Measurements from ENCODE around the gene ITGAV.

ITGAV gene

GRCh38 chr2:186641132-186641806 lies 51.4 kb downstream of the ITGAV start:
- no peak for DNase-seq
- in situ Hi-C loops (cut with MboI; ENCODE audit: low pct_unique_long_range_greater_than_20kb, low sequenced_read_pairs): loop anchor here (25.0 kb wide), 1 partner anchor 129 kb away; no protein-coding TSS in a partner anchor

GRCh38 chr2:186641807-186642321 lies 52.0 kb downstream of the ITGAV start:
- DNase-seq: peak; percentile 75
- in situ Hi-C loops (cut with MboI; ENCODE audit: low pct_unique_long_range_greater_than_20kb, low sequenced_read_pairs): loop anchor here (25.0 kb wide), 1 partner anchor 130 kb away; no protein-coding TSS in a partner anchor

GRCh38 chr2:186644791-186645190 lies 54.9 kb downstream of the ITGAV start:
- DNase-seq: no peak
- in situ Hi-C loops (cut with MboI; ENCODE audit: low pct_unique_long_range_greater_than_20kb, low sequenced_read_pairs): loop anchor here (25.0 kb wide), 1 partner anchor 132 kb away; no protein-coding TSS in a partner anchor

- no peak for DNase-seq
- in situ Hi-C loops (cut with MboI; ENCODE audit: low pct_unique_long_range_greater_than_20kb, low sequenced_read_pairs): loop anchor here (25.0 kb wide), 1 partner anchor 134 kb away; no protein-coding TSS in a partner anchor
Measured at GRCh38 chr2:186645999-186646398, 56.1 kb downstream of the ITGAV start.

GRCh38 chr2:186648130-186648529 lies 58.3 kb downstream of the ITGAV start:
- DNase-seq: no peak
- in situ Hi-C loops (cut with MboI; ENCODE audit: low pct_unique_long_range_greater_than_20kb, low sequenced_read_pairs): loop anchor here (25.0 kb wide), 1 partner anchor 136 kb away; no protein-coding TSS in a partner anchor

GRCh38 chr2:186653511-186653910 lies 63.7 kb downstream of the ITGAV start:
- no peak for DNase-seq
- in situ Hi-C loops (cut with MboI; ENCODE audit: low pct_unique_long_range_greater_than_20kb, low sequenced_read_pairs): no loop called here

- no peak for DNase-seq
- in situ Hi-C loops (cut with MboI; ENCODE audit: low pct_unique_long_range_greater_than_20kb, low sequenced_read_pairs): no loop called here
Measured at GRCh38 chr2:186659383-186659782, 69.5 kb downstream of the ITGAV start.

GRCh38 chr2:186664385-186665043 lies 74.7 kb downstream of the ITGAV start:
- no peak for DNase-seq
- in situ Hi-C loops (cut with MboI; ENCODE audit: low pct_unique_long_range_greater_than_20kb, low sequenced_read_pairs): no loop called here

- in situ Hi-C loops (cut with MboI; ENCODE audit: low pct_unique_long_range_greater_than_20kb, low sequenced_read_pairs): no loop called here
- no peak for DNase-seq
Measured at GRCh38 chr2:186669146-186669545, 79.3 kb downstream of the ITGAV start.

GRCh38 chr2:186670831-186671230 lies 81.0 kb downstream of the ITGAV start:
- DNase-seq: no peak
- in situ Hi-C loops (cut with MboI; ENCODE audit: low pct_unique_long_range_greater_than_20kb, low sequenced_read_pairs): no loop called here

- in situ Hi-C loops (cut with MboI; ENCODE audit: low pct_unique_long_range_greater_than_20kb, low sequenced_read_pairs): no loop called here
- DNase-seq: no peak
Measured at GRCh38 chr2:186675380-186675779, 85.5 kb downstream of the ITGAV start.

GRCh38 chr2:186683341-186683740 lies 93.5 kb downstream of the ITGAV start:
- no peak for DNase-seq
- in situ Hi-C loops (cut with MboI; ENCODE audit: low pct_unique_long_range_greater_than_20kb, low sequenced_read_pairs): no loop called here

- in situ Hi-C loops (cut with MboI; ENCODE audit: low pct_unique_long_range_greater_than_20kb, low sequenced_read_pairs): no loop called here
- peak; percentile 43 for DNase-seq
Measured at GRCh38 chr2:186687807-186688211, 98.0 kb downstream of the ITGAV start.

GRCh38 chr2:186688813-186689212 lies 99.0 kb downstream of the ITGAV start:
- in situ Hi-C loops (cut with MboI; ENCODE audit: low pct_unique_long_range_greater_than_20kb, low sequenced_read_pairs): no loop called here
- DNase-seq: no peak

GRCh38 chr2:186690786-186691185 lies 100.9 kb downstream of the ITGAV start:
- DNase-seq: no peak
- in situ Hi-C loops (cut with MboI; ENCODE audit: low pct_unique_long_range_greater_than_20kb, low sequenced_read_pairs): no loop called here

GRCh38 chr2:186691231-186691630 lies 101.4 kb downstream of the ITGAV start:
- no peak for DNase-seq
- in situ Hi-C loops (cut with MboI; ENCODE audit: low pct_unique_long_range_greater_than_20kb, low sequenced_read_pairs): no loop called here

- DNase-seq: no peak
- in situ Hi-C loops (cut with MboI; ENCODE audit: low pct_unique_long_range_greater_than_20kb, low sequenced_read_pairs): no loop called here
Measured at GRCh38 chr2:186691900-186692299, 102.0 kb downstream of the ITGAV start.

GRCh38 chr2:186693446-186693832 lies 103.6 kb downstream of the ITGAV start:
- in situ Hi-C loops (cut with MboI; ENCODE audit: low pct_unique_long_range_greater_than_20kb, low sequenced_read_pairs): no loop called here
- no peak for DNase-seq

- in situ Hi-C loops (cut with MboI; ENCODE audit: low pct_unique_long_range_greater_than_20kb, low sequenced_read_pairs): no loop called here
- peak; percentile 25 for DNase-seq
Measured at GRCh38 chr2:186695081-186695756, 105.4 kb downstream of the ITGAV start.

- in situ Hi-C loops (cut with MboI; ENCODE audit: low pct_unique_long_range_greater_than_20kb, low sequenced_read_pairs): no loop called here
- no peak for DNase-seq
Measured at GRCh38 chr2:186696290-186696689, 106.4 kb downstream of the ITGAV start.
